GM11168 (cell line): Measurements from ENCODE around the gene CTDSPL.

Source experiments
- in situ Hi-C: fragments of 300-500 bp; cut with MboI; formaldehyde crosslinking; loops from one replicate; pipeline ENCODE4 v1.12.0; 2022; ENCODE audit warnings: low sequenced_read_pairs; ENCODE audit not compliant: unreplicated experiment

Gene CTDSPL

DNA sequence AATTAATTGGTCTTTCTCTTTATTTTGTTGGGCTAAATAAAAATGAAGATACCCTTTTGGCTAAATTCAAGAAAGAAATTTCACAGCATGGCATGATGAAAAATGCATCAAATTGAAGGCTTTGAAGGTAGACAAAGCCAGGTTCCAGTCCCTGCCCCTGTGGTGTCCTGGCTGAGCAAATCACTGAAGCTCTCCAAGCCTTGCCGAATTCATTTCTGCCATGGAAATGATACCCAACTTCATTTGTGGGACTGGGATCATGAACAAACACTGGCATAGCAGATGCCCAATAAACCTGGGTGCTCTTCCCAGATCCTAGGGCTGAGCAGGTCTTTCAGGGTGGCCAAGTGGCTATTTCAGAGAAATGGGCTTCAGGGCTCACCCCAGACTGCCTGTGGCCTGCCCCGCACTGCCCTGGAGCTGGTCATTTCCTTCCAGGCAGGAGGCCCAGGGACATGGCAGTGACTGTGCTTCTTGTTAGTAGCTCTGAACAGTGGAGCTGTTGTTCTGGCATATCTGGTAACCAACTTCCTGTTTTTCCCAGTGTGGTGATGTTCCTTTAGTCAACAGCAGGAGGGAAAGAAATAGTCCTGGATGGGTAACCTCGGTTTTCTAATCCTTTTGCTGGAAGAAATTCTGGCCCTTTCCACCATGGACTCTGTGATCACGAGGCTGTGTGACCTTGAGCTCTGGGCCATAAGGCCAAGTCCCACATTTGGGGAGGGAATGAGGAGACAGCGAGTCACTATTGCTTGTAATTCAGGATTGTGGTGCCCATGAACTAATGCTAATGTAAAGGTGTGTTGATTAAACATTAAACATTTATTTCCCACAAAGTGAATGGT lies 47.6 kb downstream of the CTDSPL start:
- in situ Hi-C loops = no loop called here

DNA sequence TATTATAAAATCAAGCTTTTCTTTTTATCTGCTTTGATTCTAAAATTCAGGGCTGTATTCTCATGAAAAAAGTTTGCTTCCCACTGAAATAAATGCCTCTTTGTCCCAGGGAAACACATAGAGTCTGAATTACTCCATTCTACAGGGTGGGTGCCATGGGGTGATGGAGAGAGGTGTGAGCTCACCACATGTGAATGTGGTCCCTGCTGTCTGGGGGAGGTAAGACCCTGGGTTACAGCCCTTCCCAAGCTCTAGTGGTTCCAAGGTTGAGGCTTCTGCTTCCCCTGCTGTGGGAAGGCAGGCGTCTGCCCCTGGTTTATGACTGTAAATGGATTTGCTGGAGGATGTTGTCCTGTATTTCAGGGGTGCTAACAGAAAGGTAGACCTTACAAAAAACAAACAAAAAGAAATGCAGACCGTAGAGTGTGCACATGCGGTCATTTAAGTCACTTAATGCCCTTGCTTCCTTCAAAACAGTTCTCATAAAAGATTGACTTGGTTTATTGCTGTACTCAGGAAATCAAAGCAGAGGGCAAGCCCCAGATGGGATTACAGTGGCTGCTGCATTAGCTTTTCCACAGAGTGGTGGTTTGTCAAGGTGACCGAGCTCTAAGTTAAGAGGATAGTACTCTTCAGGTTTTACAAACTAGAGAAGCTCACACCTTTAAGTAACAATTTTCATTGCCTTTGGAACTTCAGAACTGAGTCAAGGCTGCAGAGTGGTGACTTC lies 49.2 kb downstream of the CTDSPL start:
- in situ Hi-C loops = no loop called here

DNA sequence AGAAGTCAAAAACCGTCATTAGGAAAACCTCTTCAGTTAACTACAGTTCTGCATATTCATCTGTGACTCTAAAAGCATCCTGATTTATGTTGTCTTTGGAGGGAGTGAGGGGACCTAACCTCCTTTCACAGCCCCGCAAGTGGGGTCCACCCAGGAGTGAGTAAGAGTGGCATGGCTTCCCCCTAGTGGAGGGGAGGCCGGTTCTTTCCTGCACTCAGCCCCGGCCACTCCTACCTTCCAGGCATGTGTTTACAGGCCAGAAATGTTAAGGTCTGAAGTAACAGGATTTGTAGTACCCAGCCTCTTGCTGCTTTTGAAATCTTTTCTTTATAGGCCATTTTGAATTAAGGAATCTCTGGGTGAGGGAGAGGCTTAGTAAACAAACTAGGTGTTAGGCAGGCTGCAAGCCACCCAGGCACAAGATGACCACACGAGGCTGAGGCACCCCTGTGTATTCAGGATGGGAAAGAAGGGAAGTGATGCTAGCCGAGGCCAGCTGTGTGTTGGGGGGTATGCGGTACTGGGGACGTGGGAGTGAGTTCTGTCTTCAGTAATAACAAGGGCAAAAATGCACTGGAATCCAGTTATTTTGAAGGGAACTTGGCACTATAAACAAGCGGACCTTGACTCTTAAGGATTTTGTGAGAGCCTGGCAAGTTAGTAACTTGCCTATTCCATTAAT lies 50.5 kb downstream of the CTDSPL start:
- in situ Hi-C loops = no loop called here

DNA sequence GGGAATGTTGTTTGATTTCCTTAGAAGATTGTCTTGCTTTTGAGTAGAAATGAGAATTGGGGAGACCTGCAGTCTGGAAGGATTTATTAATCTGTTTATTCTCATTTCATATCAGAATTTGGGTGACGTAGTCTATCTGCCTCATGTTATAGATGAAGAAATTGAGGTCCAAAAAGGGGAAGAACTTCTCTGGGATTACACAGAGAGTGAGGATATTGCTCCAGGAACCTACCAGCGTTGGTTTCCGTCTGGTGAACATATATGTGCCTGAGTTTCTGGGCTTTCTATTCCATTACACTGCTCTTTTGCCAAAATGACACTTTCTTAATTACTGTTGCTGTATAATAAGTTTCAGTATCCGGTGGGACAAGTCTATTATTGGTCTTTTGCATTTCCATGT lies 51.8 kb downstream of the CTDSPL start:
- in situ Hi-C loops = no loop called here

DNA sequence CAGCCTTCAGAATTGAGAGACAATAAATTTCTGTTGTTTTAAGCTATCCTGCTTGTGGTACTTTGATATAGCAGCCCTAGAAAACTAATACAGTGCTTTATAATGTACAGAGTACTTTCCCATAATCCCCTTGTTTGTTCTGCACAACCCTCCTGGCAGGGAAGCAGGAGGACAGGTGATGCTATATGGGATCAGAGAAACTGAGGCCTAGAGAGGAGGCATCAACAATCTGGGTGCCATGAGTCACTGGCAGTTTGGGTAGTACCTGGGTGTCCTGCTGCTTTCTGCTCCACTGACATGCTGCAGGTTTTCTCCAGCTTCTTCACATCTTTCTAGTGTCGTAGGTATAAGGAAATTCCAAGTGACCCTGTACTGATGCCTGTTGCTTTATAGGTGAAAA lies 55.0 kb downstream of the CTDSPL start:
- in situ Hi-C loops = no loop called here

DNA sequence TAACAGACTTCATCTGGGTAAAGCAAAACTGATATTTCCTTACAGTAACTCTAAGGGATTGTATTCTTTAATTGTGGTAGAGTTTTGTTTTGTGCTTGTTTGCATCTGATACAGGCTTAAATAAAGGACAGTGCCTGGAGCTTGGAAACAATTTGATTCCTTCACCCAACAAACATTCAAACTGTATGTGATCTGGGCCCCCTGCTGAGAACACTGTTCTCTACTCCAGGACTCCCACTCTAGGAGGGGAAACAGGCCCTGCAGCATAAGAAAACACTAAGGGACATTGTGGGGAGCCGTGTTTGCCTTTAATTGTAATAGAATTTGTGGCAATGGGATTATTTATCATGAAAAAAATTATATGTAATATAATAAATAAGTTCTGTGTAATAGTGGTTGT lies 56.9 kb downstream of the CTDSPL start:
- in situ Hi-C loops = no loop called here

DNA sequence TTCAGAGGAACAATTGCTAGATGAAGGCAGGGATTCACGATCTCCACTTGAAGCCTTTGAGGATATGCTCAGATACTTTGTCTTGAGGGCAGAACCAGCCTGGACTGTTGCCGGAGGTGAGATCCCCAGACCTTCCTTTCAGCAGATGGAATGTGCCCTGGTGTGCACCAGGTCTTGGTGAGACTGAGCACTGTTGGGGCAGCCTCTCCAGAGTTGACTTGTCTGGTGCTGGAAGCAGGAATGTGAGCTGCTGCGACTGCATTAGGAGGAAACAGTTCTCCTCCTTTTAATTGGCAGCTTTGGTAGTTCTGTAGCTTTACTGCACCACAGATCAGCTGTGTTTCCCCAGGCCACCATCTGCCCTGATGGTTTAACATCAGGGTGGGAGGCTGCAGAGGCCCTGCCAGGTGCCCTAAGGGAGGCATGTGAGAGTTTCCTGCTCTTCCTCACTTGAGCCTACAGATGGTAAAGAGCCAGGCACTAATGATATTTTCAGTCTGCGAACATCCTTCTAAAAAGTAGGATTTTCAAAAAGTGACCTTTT lies 58.5 kb downstream of the CTDSPL start:
- in situ Hi-C loops = no loop called here

DNA sequence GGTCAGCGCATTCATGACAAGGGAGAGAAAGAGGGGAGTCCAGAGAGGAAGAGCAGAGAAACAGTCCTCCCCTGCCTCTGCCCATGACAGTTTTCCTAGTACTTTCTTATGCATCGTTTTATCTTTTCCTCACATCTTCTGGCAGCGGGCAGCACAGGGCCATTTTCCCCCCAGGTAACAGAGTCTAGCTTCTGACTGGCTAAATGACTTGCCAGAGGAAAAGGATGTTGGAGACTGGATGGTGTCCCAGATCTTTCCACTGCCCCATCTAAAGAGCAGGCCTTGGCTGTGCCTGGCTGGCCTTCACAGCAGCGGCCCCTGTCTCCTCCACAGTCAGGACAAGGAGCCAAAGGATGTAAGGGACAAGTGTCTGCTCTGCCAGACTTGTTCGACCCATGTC lies 59.3 kb downstream of the CTDSPL start:
- in situ Hi-C loops = no loop called here

DNA sequence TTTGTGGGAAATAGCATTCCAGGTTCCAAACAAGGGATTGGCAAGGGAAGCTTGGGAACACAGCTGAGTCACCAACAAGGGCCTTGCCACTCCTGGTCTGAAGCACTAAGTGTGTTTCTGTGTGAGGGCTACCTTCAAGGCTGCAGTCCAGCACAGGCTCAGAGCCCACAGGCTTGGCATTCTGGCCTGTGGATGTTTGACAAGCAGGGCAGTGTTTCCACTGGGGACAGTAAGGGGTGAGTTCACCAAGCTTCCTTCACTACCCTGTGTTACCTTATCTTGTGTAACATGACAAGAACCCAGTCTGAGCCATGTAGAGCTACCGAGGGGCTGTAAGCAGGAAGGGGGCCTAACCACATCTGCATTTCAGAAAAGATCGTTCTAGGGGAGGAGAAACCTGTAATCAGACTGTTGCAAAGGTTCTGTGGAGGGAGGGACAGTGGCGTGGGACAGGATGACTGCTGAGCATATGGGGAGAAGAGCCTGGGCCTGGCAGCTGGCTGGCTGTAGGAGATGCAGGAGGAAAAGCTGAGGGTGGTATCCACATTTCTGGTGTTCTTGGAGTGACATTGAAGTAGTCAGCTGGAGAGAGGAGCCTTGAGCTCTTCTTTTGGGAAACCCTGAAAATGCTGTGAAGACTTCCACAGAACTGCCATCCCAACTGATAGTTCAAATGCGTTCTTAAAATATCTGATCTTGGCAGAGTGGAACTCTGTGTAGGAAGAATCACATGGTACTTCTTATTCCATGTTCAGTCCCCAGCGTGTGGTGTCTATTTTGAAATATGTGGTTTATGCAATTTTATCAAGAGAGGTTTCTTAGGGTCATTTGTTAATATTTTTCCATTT lies 61.3 kb downstream of the CTDSPL start:
- in situ Hi-C loops = no loop called here

DNA sequence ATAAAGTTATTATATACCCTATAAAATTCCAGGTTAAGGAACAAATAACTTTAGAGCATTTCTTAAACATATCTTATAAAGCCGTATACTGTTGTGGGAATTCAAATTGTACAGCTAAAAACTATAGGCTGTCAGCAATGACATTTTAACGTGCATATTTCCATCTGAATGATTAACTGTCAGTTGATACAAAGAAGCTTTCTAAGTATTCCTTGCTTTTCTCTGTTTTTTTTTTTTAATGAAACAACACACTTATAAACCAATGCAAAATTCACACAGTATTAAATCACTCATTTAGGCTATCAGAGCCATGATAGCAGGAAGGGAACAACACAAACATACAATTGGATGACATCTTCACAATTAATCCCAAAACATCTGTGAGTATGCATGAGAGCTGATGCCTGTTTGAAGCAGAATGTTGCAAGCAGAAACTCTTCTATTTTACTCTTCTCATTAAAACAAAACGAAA lies 61.9 kb downstream of the CTDSPL start:
- in situ Hi-C loops = no loop called here

DNA sequence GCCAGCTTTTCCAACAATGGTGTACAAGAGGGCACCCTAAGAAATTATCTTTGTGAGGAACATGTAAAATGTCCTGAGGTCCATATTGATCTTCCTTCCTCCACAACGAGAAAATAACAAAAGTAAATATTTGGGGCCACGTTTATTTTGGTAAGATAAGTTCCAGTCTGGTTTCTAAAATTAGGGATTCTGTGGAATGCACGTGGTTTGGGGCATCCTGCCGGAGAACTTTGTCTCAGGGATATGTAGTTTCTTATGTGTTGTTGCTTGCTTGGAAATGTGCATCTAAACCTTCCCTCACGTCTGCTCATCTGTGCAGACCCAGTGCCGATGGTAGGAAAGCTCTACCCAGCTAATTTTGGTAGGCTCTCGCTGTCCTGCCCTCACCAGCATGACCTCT lies 62.8 kb downstream of the CTDSPL start:
- in situ Hi-C loops = no loop called here

DNA sequence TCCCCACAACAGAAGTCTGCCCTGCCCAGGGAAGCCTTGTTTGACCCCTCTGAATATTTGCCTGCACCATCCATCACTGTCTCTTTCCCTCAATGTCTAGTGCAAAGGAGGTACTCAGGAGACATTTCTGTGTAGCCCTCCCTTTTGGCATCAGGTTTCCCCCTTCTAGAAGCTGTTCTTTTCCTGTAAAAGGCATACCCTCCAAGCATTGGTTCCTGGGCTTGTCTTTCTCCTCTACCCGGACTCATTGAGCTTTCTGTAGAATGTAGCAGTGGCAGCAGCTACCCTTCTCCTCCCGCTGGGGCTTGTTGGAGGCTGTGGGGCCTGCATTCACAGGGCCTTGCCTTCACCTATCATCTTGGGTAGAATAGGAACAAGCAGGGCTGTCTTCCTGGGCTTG lies 63.5 kb downstream of the CTDSPL start:
- in situ Hi-C loops = no loop called here

DNA sequence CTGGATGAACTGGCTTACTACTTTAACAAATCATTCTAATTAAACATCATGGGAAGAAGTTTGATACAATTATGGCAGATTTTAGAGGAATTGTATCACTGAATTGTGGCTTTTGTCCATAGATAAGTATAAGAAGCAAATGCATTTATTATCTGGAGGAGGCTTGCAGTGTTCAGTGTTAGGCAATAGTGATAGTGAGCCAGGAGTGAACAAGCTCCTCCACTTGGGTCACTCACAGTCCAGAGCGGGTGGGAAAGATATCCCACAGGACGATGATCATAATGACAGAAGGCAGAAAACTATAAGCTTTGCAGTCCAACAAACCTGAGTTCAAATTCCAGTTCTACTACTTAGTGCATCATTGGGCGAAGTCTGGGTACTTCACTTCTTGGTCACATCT lies 64.9 kb downstream of the CTDSPL start:
- in situ Hi-C loops = no loop called here

DNA sequence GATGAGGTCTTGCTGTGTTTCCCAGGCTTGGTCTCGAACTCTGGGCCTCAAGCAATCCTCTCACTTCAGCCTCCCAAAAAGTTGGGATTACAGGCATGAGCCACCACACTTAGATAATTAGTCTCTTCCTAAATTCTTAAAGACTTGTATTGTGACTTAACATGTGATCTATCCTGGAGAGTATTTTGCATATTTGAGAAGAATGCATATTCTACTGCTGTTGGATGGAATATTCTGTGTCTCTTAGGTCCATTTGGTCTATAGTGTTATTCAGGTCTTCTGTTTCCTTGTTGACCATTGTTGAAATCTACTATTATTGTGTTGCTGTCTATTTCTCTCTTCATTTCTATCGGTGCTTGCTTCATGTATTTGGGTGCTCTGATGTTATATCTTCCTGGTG lies 68.8 kb downstream of the CTDSPL start:
- in situ Hi-C loops = no loop called here

DNA sequence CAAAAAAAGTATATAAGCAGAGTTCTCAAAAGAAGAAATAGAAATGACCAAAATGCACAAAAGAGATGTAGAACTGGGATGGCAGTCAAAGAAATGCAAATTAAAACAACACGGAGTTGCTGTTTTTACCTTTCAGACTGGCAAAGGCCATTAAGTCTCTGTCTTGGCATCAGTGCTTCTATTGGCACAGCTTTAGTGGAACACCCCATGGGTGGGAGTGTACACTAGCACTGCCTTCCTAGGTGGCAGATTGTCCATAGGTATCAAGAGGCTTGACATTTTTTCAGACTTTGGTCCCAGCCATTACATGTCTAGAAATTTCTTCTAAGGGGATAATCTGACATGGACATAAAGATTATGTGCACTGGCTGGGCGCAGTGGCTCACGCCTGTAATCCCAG lies 70.8 kb downstream of the CTDSPL start:
- in situ Hi-C loops = no loop called here

DNA sequence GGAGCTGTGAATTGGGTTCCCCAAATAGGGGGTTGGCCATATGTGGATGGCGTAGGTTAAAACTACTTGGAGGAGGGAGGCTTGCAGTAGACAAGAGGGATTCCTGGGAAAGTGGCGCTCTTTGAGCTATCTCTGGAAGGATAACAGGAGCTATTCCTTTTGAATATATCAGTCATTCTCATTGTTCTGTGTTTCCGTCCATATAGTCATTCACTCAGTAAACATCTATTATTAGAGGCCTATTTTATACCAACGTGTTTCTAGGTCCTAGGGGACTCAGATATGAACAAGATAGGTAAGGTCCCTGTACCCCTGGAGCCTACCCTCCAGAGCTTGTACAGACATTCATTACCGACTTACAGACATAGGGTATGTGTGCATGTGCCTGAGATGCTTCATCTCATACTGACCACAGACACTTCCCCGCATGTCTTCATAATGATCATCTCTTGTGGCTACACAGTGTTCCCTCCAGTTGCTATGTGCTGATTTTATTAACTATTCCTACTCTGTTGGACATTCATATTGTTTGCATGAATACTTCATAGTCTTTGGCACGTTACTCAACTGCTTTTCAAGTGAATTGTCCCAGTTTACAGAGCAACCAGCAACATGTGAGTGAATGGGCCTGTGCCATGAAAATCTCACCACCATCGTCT lies 73.1 kb downstream of the CTDSPL start:
- in situ Hi-C loops = no loop called here

DNA sequence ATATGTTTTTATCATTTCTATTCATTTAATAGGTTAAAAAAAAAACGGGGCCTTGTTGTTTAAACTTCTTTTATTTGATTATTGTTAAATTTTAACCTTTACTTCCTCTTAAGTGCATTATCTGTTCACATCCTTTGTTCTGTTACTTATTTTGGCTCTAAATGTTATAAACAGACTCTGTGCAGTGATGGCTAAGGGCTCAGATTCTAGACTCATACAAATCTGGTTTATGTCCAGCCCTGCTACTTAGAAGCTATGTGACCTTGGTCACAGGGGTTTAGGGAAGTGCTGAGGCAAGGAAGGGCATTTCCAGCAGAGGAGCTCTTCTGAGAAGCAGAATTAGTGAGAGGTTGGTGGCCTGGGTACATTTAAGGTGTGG lies 73.6 kb downstream of the CTDSPL start:
- in situ Hi-C loops = no loop called here

DNA sequence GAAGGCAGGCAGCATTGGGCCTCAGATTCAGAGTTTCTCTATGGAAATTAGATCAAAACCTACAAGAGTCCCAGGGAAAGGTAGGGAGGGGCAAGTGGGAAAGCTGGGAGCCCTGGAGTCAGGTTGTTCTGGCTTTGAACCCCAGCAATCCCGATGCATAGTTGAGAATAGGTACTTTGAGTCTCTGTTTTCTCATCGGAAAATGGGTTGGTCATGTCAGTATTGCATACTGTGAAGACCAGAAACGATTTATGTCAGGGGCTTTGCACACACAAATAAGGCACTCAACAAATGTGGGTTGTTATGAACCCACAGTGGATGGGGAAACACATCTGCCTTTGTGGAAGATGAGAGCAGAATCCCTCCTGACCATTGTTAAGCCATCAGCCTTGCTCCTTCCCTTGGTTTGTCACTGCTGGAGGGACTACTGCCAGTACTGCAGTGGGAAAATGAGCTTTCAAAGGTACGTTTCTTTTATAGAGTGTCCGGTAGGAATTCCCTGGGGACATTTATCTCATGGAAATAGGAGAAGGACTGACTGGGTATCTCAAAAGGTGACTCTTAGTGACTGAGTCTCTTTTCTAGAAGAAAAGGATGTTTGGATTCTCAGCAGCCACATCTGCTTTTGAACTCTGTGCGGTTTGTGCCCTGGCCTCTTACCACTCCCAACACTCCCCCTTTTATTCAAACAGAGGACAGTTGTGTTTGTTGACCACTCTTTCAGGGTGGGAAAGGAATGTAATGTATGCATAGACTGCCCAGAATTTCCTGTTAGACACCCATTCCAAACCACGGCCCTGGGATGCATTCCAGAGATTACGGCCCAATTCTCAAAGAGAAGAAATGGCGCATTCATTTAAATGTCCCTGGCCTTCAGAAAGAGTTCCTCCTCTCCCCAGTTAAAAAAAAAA lies 74.3 kb downstream of the CTDSPL start:
- in situ Hi-C loops = no loop called here
